Mesothelial cell of epicardium (in vitro differentiated cells): ENCODE data around the gene TCP11. TPM values are rescaled to one million over a fixed set of nuclear protein-coding genes. Genes with fewer than 3 reads are reported as not detected.

Source experiments
- DNase-seq, 2 experiments: peaks; one replicate each; pipeline ENCODE4 v3.0.0; 2021; ENCODE audit warnings: low spot score in 2 of 2; ENCODE audit not compliant: unreplicated experiment in 2 of 2
- H3K27ac Mint-ChIP-seq: 2 replicates; pipeline ENCODE4 v1.8.0; 2021; ENCODE audit warnings: mixed read lengths
- H3K27me3 Mint-ChIP-seq: 2 replicates; pipeline ENCODE4 v1.8.0; 2021; ENCODE audit warnings: low read depth, mixed read lengths
- H3K36me3 Mint-ChIP-seq: 2 replicates; pipeline ENCODE4 v1.8.0; 2021; ENCODE audit warnings: mixed read lengths
- H3K4me1 Mint-ChIP-seq: 2 replicates; pipeline ENCODE4 v1.8.0; 2021; ENCODE audit warnings: mixed read lengths
- H3K4me3 Mint-ChIP-seq: 2 replicates; pipeline ENCODE4 v1.8.0; 2021; ENCODE audit warnings: mild to moderate bottlenecking, moderate library complexity, mixed read lengths
- H3K9me3 Mint-ChIP-seq: 2 replicates; pipeline ENCODE4 v1.8.0; 2021; ENCODE audit warnings: mixed read lengths
- total RNA-seq: library from RNA; stranded (reverse); gene quantifications from 3 replicates; pipeline ENCODE4 v1.2.1, GENCODE V29; 2021
- TF ChIP-seq, protein P1 (sequence below): fragments of 200-600 bp; sonication (generic); IDR thresholded peaks from one replicate; pipeline ENCODE4 v1.5.0; 2021; ENCODE audit warnings: antibody characterized with exemption; ENCODE audit not compliant: unreplicated experiment

Gene TCP11
- total RNA-seq, 1 donor from 2014 or later: 0.20 TPM

DNA sequence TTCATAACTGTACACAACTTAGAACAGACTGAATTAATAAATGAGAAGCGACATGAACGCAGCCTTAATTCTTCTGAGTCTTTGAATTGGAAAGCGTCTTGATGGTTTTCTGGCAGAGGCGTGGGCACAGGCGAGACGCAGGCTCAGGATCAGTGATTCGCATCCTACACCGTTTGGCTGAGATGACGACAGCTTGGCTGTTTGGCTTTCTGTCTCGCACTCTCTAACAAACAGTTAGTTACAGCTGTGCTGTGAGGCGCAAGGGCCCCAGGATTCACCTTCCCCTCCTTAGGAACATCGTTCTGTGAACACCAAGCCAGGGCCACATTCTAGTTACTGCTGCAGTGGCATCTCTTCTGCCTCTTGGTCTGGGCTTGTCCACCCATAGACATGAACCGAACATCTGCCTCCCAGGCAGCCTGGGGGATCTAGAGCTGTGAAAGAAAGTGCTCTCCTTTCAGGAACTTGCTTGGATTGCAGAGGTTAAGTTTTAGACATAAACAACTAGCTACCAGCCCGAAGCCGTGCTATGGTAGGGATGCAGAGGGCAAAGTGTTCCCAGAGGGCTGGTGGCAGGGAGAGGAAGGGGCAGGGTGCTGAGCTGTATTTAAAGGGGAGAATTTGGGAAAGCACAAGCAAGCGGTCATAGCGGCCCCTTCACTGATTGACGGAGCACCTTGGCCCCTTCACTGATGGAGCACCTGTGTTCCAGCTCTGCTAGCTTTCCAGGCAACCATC lies 49.6 kb downstream of the TCP11 start:
- Mint-ChIP-seq H3K27me3 (no peaks in the 10 kb centered on the region), H3K4me1 (peaks cover 39% of the 10 kb centered on the region), H3K9me3 (no peaks in the 10 kb centered on the region), H3K27ac (no peak overlapping the region), H3K4me3 (no peak overlapping the region), H3K36me3 (peaks cover 16% of the 10 kb centered on the region)
- TF ChIP-seq, protein P1, sequence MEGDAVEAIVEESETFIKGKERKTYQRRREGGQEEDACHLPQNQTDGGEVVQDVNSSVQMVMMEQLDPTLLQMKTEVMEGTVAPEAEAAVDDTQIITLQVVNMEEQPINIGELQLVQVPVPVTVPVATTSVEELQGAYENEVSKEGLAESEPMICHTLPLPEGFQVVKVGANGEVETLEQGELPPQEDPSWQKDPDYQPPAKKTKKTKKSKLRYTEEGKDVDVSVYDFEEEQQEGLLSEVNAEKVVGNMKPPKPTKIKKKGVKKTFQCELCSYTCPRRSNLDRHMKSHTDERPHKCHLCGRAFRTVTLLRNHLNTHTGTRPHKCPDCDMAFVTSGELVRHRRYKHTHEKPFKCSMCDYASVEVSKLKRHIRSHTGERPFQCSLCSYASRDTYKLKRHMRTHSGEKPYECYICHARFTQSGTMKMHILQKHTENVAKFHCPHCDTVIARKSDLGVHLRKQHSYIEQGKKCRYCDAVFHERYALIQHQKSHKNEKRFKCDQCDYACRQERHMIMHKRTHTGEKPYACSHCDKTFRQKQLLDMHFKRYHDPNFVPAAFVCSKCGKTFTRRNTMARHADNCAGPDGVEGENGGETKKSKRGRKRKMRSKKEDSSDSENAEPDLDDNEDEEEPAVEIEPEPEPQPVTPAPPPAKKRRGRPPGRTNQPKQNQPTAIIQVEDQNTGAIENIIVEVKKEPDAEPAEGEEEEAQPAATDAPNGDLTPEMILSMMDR: no peak
- no peak for DNase-seq

DNA sequence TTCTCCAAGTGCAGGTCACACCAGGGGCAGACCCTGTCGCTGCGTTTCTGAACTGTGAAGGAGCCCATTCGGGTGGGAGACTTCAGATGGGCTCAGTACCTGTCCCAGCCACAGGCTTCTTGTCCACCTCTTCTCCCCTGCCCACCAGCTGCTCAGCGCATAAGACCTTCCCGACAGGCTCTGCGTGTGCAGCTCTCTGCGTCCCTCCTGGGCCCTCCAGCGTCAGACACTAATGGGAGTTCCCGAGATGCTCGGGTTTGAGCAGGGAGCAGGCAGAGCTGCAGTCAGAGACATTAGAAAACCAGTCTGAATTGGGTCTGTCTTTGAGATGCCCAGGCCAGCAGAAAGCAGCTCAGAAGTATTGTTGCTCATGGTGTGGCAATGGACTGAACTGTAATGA lies 50.4 kb downstream of the TCP11 start:
- Mint-ChIP-seq H3K9me3 (no peaks in the 10 kb centered on the region), H3K27me3 (no peaks in the 10 kb centered on the region), H3K4me3 (no peak overlapping the region), H3K36me3 (peaks cover 20% of the 10 kb centered on the region), H3K4me1 (peaks cover 31% of the 10 kb centered on the region), H3K27ac (no peak overlapping the region)
- no peak for DNase-seq
- TF ChIP-seq, protein P1: no peak

DNA sequence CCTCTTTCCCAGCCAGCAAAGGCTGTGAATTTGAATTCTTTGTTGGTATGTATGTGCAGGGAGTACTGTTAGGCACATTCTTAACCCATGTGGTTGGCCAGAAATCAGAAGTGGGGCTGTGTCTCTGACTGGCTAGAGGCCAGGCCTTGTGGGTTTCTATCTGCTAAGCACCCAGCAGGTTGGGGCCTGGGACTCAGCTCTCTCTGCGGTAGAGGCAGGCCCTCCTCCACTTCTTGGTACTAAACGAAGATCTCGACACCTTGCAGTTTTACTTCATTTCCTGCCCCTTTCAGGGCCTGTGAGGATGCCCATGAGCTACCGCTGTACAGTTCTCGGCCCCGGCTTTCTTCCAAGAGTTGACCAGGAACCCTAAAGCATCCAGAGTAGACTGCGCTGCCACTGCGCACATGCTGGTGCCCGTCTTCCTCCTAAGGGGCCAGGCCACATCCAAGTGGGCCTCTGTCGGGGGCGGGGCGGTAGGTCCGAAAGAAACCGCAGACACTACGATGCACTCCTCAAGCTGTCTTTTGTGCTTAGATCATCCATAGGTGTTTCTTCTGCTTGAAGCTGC lies 51.1 kb downstream of the TCP11 start:
- no peaks in the 10 kb centered on the region for H3K27me3 Mint-ChIP-seq
- no peaks in the 10 kb centered on the region for H3K9me3 Mint-ChIP-seq
- H3K4me3 Mint-ChIP-seq: no peak overlapping the region
- H3K27ac Mint-ChIP-seq: peak overlapping the region; percentile 90
- peaks cover 29% of the 10 kb centered on the region for H3K4me1 Mint-ChIP-seq
- TF ChIP-seq, protein P1: no peak
- peak in 1 of 2 experiments; percentile 38 for DNase-seq
- peaks cover 24% of the 10 kb centered on the region for H3K36me3 Mint-ChIP-seq

DNA sequence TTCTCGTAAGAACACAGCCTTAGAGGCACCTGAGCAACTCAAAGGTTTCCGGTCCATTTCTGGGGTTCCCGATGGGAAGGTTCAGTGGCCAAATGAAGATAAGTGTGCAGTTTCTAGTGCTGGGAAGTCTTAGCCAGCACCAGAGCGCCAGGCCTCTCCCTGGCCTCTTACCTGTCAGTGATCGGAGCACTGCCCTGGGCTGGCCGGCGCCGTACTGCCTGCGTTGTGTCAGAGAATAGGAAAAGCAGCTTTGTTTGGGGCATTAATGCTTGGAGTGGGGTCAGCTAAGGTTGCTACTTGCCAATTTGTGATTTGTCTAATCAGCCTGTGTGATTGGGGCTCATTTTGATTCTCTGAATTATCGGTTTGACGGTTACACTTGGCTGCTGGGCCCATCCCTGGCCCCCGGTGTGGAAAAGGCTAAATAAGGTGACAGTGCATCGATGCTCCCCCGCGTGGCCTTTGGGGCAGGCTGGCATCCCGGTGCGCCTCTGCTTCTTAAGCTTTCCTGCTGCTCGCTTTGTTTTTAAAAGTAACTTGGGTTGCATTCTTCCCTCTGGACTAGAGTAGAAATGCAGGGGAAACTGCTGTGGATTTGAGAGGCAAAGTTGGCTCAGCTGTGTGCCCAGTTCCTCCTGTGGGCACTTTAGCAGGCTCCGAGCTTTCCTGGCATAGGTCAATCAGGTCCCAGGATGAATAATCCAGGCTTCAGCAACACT lies 51.8 kb downstream of the TCP11 start:
- Mint-ChIP-seq H3K4me3 (no peak overlapping the region), H3K4me1 (peaks cover 29% of the 10 kb centered on the region), H3K27me3 (no peaks in the 10 kb centered on the region), H3K9me3 (no peaks in the 10 kb centered on the region), H3K36me3 (peaks cover 25% of the 10 kb centered on the region), H3K27ac (peak overlapping the region; percentile 90)
- TF ChIP-seq, protein P1: no peak
- DNase-seq: peak in 1 of 2 experiments; percentile 27

DNA sequence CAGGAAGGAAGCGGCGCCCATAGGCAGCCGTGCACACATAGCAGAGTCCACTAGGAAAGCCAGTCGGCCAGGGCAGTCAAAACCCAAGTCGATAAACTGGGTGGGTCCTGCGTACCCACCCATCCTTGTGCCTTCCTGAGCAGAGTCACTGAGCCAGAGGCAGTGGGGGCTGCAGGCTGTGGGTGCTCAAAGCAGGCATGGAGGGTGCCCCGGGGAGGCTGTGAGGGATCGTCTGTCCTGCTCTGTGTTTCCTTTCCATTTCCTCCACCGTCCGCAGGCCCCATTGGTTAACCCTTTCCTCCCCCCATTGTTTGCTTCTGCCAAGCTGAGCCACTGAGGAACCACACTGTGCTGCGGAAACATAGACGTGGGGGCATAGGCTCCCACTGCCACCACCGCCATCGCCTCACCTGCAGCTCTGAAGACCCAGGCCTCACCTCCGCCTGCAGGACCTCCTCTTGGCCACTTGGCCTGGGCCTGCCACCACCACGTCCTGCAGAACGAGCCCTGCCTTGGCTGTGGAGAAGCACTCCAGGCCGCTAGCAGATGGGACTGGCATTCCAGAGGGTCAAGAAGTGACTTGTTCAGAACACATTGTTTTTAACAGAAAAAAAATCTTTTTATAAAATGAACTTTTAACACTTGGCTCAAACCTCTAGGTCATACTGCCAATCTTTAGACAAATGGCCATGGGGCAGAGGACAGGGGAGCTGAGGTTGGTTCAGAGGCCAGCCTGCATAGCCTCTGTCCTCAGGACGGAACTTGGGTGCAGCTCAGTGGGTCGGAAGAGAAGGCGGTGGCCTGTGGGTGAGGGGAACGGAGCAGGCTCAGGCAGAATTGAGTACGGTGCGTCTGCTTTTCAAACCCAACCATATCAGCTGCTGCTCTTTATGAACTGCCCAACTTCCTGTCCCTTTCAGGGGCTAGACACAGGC lies 52.6 kb downstream of the TCP11 start:
- H3K4me3 Mint-ChIP-seq: no peak overlapping the region
- H3K9me3 Mint-ChIP-seq: no peaks in the 10 kb centered on the region
- TF ChIP-seq, protein P1: no peak
- H3K4me1 Mint-ChIP-seq: peaks cover 29% of the 10 kb centered on the region
- H3K27ac Mint-ChIP-seq: no peak overlapping the region
- peak in 1 of 2 experiments; percentile 30 for DNase-seq
- peaks cover 29% of the 10 kb centered on the region for H3K36me3 Mint-ChIP-seq
- H3K27me3 Mint-ChIP-seq: no peaks in the 10 kb centered on the region
